ENCODE measurements around the gene AATF. TPM values are rescaled to one million over a fixed set of nuclear protein-coding genes. Genes with fewer than 3 reads are reported as not detected.

AATF gene
- total and polyA plus RNA-seq, 2 experiments from 2014 or later = 31.2 to 35.7 TPM

DNA sequence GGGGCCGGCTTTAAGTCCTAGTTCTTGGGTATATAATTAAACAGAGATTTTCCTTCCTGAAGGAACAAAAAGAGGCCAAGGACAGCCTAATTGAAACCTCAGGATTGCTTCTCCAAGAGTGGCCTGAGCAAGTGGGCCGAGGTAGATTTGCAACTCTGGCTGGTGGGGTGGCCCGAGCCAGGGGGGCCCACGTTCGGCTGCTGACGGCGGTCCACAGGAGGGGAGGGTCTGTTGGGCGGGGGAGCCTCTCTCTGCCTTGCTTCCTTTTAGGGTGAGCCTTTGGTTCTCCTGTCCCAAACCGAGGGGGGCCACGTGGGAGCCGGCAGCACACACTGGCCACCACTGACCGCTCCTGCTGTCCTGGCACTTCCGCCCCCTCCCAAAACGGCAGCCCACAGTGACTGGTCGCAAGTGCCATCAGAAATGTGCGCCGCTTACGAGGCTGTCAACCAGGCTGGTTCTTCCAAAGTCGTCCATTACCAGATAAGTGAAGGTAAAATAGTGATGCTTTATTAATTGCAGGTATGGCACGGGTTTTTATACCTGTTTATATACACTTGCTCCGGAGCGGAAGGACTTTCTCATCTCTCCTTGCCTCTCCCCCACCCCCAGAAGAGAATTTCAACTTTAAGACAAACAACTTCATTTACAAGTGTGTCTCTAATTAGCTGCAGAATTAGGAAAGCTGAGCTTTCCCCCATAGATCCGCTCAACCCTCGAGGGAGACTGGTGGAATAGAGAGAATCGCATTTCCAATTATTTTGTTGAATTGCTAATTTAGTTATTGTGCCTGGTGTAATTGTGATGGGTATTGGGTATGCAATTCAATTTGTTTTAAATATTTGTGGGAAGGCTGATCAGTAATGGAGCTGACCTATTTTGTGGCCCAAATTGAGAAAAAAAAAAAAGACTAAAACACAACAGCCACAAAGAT, 117.8 kb downstream of the AATF start:
- WGBS (ENCODE audit: low lambda C conversion rate, missing lambda C conversion rate) = 61% methylated on average over 24 of the region's 25 CpGs

GRCh38 chr17:37067555-37068111, 118.9 kb downstream of the AATF start:
- Histone ChIP-seq H3K27me3 (peaks cover 3% of the 10 kb centered on the region), H4K20me1 (ENCODE audit: insufficient read depth, poor library complexity, severe bottlenecking) (no peaks in the 10 kb centered on the region), H3K27ac (peak overlapping the region; percentile 47), H3K9me2 (replicated peaks; ENCODE audit: insufficient read depth) (no peaks in the 10 kb centered on the region), H3K36me3 (replicated peaks; ENCODE audit: insufficient read depth, low read depth) (no peaks in the 10 kb centered on the region), H3K9me3 (ENCODE audit: low read depth) (no peaks in the 10 kb centered on the region), H2AFZ (no peak overlapping the region), H3K4me1 (ENCODE audit: insufficient read depth) (peaks cover 4% of the 10 kb centered on the region), H3K4me2 (no peak overlapping the region), H3K4me3 (no peak overlapping the region), H3K79me2 (no peaks in the 10 kb centered on the region)
- TF ChIP-seq, protein P1, sequence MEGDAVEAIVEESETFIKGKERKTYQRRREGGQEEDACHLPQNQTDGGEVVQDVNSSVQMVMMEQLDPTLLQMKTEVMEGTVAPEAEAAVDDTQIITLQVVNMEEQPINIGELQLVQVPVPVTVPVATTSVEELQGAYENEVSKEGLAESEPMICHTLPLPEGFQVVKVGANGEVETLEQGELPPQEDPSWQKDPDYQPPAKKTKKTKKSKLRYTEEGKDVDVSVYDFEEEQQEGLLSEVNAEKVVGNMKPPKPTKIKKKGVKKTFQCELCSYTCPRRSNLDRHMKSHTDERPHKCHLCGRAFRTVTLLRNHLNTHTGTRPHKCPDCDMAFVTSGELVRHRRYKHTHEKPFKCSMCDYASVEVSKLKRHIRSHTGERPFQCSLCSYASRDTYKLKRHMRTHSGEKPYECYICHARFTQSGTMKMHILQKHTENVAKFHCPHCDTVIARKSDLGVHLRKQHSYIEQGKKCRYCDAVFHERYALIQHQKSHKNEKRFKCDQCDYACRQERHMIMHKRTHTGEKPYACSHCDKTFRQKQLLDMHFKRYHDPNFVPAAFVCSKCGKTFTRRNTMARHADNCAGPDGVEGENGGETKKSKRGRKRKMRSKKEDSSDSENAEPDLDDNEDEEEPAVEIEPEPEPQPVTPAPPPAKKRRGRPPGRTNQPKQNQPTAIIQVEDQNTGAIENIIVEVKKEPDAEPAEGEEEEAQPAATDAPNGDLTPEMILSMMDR (IDR thresholded peaks at IDR 0.05; ENCODE audit: poor library complexity) = no peak
- no peak for TF ChIP-seq EZH2 (IDR thresholded peaks at IDR 0.05; ENCODE audit: borderline replicate concordance)
- TF ChIP-seq EZH2phosphoT487 (IDR thresholded peaks at IDR 0.05; ENCODE audit: low read depth, severe bottlenecking, unreplicated experiment) = no peak
- 66% methylated on average over 13 of the region's 13 CpGs for WGBS (ENCODE audit: low lambda C conversion rate, missing lambda C conversion rate)
- DNase-seq (ENCODE audit: low spot score) = peak; percentile 72

More for the DNA sequence above, 117.8 kb downstream of the AATF start:
- no peaks in the 10 kb centered on the region for H3K9me2 ChIP-seq (replicated peaks; ENCODE audit: insufficient read depth)
- H4K20me1 ChIP-seq (ENCODE audit: insufficient read depth, poor library complexity, severe bottlenecking) = no peaks in the 10 kb centered on the region
- no peak for DNase-seq (ENCODE audit: low spot score)
- H3K79me2 ChIP-seq = no peaks in the 10 kb centered on the region
- H3K27me3 ChIP-seq = peaks cover 3% of the 10 kb centered on the region
- H3K9me3 ChIP-seq (ENCODE audit: low read depth) = no peaks in the 10 kb centered on the region
- H3K36me3 ChIP-seq (replicated peaks; ENCODE audit: insufficient read depth, low read depth) = no peaks in the 10 kb centered on the region
- TF ChIP-seq EZH2 (IDR thresholded peaks at IDR 0.05; ENCODE audit: borderline replicate concordance) (no peak), EZH2phosphoT487 (IDR thresholded peaks at IDR 0.05; ENCODE audit: low read depth, severe bottlenecking, unreplicated experiment) (no peak)
- TF ChIP-seq, protein P1 (IDR thresholded peaks at IDR 0.05; ENCODE audit: poor library complexity) = no peak
- no peak overlapping the region for H2AFZ ChIP-seq
- no peak overlapping the region for H3K4me2 ChIP-seq
- peaks cover 4% of the 10 kb centered on the region for H3K4me1 ChIP-seq (ENCODE audit: insufficient read depth)
- H3K4me3 ChIP-seq = no peak overlapping the region
- H3K27ac ChIP-seq = peak overlapping the region; percentile 59

DNA sequence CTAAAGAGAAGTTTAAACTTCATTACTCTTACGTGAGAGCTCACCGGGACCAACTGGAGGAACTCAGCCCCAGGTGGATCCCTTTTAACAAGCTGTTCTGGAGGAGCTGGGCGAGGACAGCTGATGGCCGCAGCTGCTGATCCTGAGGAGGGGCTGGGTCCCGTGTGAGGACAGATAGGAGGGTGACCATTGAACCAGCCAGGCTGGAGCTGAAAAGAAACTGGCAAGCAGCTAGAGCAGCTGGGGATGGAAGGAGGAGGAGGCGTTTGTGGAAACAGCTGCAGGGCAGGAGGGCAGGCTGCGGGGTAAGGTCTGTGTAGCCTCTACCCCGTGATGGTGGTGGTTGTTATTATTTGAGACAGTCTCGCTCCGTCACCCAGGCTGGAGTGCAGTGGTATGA, 119.5 kb downstream of the AATF start:
- no peak overlapping the region for H3K4me3 ChIP-seq
- peaks cover 3% of the 10 kb centered on the region for H3K27me3 ChIP-seq
- WGBS (ENCODE audit: low lambda C conversion rate, missing lambda C conversion rate) = 71% methylated on average over 10 of the region's 10 CpGs
- H3K4me1 ChIP-seq (ENCODE audit: insufficient read depth) = peaks cover 4% of the 10 kb centered on the region
- no peaks in the 10 kb centered on the region for H3K9me3 ChIP-seq (ENCODE audit: low read depth)
- H4K20me1 ChIP-seq (ENCODE audit: insufficient read depth, poor library complexity, severe bottlenecking) = no peaks in the 10 kb centered on the region
- peak overlapping the region; percentile 35 for H3K27ac ChIP-seq
- no peak for DNase-seq (ENCODE audit: low spot score)
- no peaks in the 10 kb centered on the region for H3K79me2 ChIP-seq
- TF ChIP-seq, protein P1 (IDR thresholded peaks at IDR 0.05; ENCODE audit: poor library complexity) = no peak
- TF ChIP-seq EZH2phosphoT487 (IDR thresholded peaks at IDR 0.05; ENCODE audit: low read depth, severe bottlenecking, unreplicated experiment) (no peak), EZH2 (IDR thresholded peaks at IDR 0.05; ENCODE audit: borderline replicate concordance) (no peak)
- H3K9me2 ChIP-seq (replicated peaks; ENCODE audit: insufficient read depth) = no peaks in the 10 kb centered on the region
- H3K4me2 ChIP-seq = no peak overlapping the region
- no peaks in the 10 kb centered on the region for H3K36me3 ChIP-seq (replicated peaks; ENCODE audit: insufficient read depth, low read depth)
- H2AFZ ChIP-seq = no peak overlapping the region

Measured in hepatocyte (in vitro differentiated cells).